Liver (tissue), 9 donors: Measurements from ENCODE around the gene FYB2. TPM values are rescaled to one million over a fixed set of nuclear protein-coding genes. Genes with fewer than 3 reads are reported as not detected.

Experiments
- DNase-seq: peaks from one replicate; pipeline ENCODE4 v3.0.0-alpha.2; 2017; ENCODE audit warnings: low spot score
- H3K27ac ChIP-seq, 2 donors: one replicate each; pipeline ENCODE4 v1.7.0; 2013; ENCODE audit warnings: inconsistent platforms in 2 of 2, low read length in 2 of 2, control low read depth in 1 of 2, low read depth in 1 of 2, mild to moderate bottlenecking in 1 of 2
- H3K27me3 ChIP-seq, 4 donors: one replicate each; pipeline versions ENCODE4 v1.6.1 to v1.7.0; 2013; ENCODE audit warnings: low read length in 3 of 4, inconsistent platforms in 1 of 4, mild to moderate bottlenecking in 1 of 4, moderate library complexity in 1 of 4; ENCODE audit not compliant: control insufficient read depth in 4 of 4, insufficient read depth in 4 of 4
- H3K36me3 ChIP-seq, 4 donors: one replicate each; pipeline versions ENCODE4 v1.6.1 to v1.7.0; 2013; ENCODE audit warnings: low read length in 3 of 4, mild to moderate bottlenecking in 3 of 4, low read depth in 1 of 4, moderate library complexity in 1 of 4; ENCODE audit not compliant: control insufficient read depth in 4 of 4, insufficient read depth in 3 of 4
- H3K4me1 ChIP-seq, 4 donors: one replicate each; pipeline versions ENCODE4 v1.6.1 to v1.7.0; 2013; ENCODE audit warnings: low read length in 3 of 4, mild to moderate bottlenecking in 3 of 4, moderate library complexity in 1 of 4; ENCODE audit not compliant: control insufficient read depth in 4 of 4, insufficient read depth in 4 of 4
- H3K4me3 ChIP-seq, 3 donors: one replicate each; pipeline versions ENCODE4 v1.6.1 to v1.7.0; 2013; ENCODE audit warnings: low read length in 3 of 3, control low read depth in 1 of 3, low read depth in 1 of 3, mild to moderate bottlenecking in 1 of 3
- H3K9ac ChIP-seq, 2 donors: one replicate each; pipeline ENCODE4 v1.7.0; 2013; ENCODE audit warnings: low read length in 2 of 2, mild to moderate bottlenecking in 2 of 2, moderate library complexity in 2 of 2, control low read depth in 1 of 2, low read depth in 1 of 2
- H3K9me3 ChIP-seq, 4 donors: one replicate each; pipeline versions ENCODE4 v1.6.1 to v1.7.0; 2013; ENCODE audit warnings: low read length in 3 of 4; ENCODE audit not compliant: control insufficient read depth in 4 of 4
- ATF3 ChIP-seq: IDR thresholded peaks from 2 replicates; pipeline ENCODE4 v1.6.1; 2016; ENCODE audit warnings: antibody characterized with exemption
- EGR1 ChIP-seq, 2 donors: IDR thresholded peaks; 2 replicates each; pipeline ENCODE4 v1.6.1; 2016 to 2018; ENCODE audit warnings: antibody characterized with exemption in 2 of 2, low read depth in 2 of 2
- FOXA1 ChIP-seq: IDR thresholded peaks from 2 replicates; pipeline ENCODE4 v1.6.1; 2016; ENCODE audit warnings: antibody characterized with exemption
- FOXA2 ChIP-seq: IDR thresholded peaks from 2 replicates; pipeline ENCODE4 v1.6.1; 2016; ENCODE audit warnings: antibody characterized with exemption
- GABPA ChIP-seq, 2 donors: IDR thresholded peaks in 1 of 2; conservative IDR thresholded peaks in 1 of 2; 2 replicates each; pipeline ENCODE4 v1.6.1; 2016; ENCODE audit warnings: antibody characterized with exemption in 2 of 2, mild to moderate bottlenecking in 1 of 2, moderate library complexity in 1 of 2
- HNF4A ChIP-seq, 2 donors: conservative IDR thresholded peaks; 2 replicates each; pipeline ENCODE4 v1.6.1; 2016; ENCODE audit warnings: antibody characterized with exemption in 2 of 2, mild to moderate bottlenecking in 2 of 2
- HNF4G ChIP-seq: IDR thresholded peaks from 2 replicates; pipeline ENCODE4 v1.6.1; 2016; ENCODE audit warnings: antibody characterized with exemption
- JUND ChIP-seq, 2 donors: IDR thresholded peaks; 2 replicates each; pipeline ENCODE4 v1.6.1; 2016; ENCODE audit warnings: antibody characterized with exemption in 2 of 2
- MAX ChIP-seq: IDR thresholded peaks from 2 replicates; pipeline ENCODE4 v1.6.1; 2016; ENCODE audit warnings: antibody characterized with exemption
- NR2F2 ChIP-seq: IDR thresholded peaks from 2 replicates; pipeline ENCODE4 v1.6.1; 2016; ENCODE audit warnings: antibody characterized with exemption
- REST ChIP-seq: IDR thresholded peaks from 2 replicates; pipeline ENCODE4 v1.6.1; 2016; ENCODE audit warnings: antibody characterized with exemption, mild to moderate bottlenecking
- RXRA ChIP-seq, 2 donors: IDR thresholded peaks; 2 replicates each; pipeline ENCODE4 v1.6.1; 2017 to 2018; ENCODE audit warnings: antibody characterized with exemption in 2 of 2, mild to moderate bottlenecking in 1 of 2
- TAF1 ChIP-seq: conservative IDR thresholded peaks from 2 replicates; pipeline ENCODE4 v1.6.1; 2016; ENCODE audit warnings: antibody characterized with exemption, mild to moderate bottlenecking
- ZBTB33 ChIP-seq: IDR thresholded peaks from 2 replicates; pipeline ENCODE4 v1.6.1; 2016; ENCODE audit warnings: antibody characterized with exemption
- WGBS: extraction: QIAGEN DNeasy Blood & Tissue Kit; methylation state at CpG from one replicate; pipeline ENCODE4 v1.1.7; 2013; 5-methylcytosine and 5-hydroxymethylcytosine counted together
- polyA plus RNA-seq, 2 donors: library from polyadenylated mRNA; stranded (reverse) in 1 of 2; unstranded in 1 of 2; fragments of 200-250 nt in 1 of 2; fragments of >200 nt in 1 of 2; fragmentation: Nextera tagmentation in 1 of 2; extraction: Ambion mirVana in 1 of 2; gene quantifications; one replicate each; pipeline versions ENCODE4 v1.2.1 to v1.2.3, GENCODE V29; 2013 to 2015
- total RNA-seq, 2 donors: library from RNA; depleted of rRNA; stranded (reverse); fragments of >200 nt; gene quantifications; one replicate each; pipeline ENCODE4 v1.2.3, GENCODE V29; 2014
- donor health status: healthy.
- donor health status: healthy.
- donor health status: healthy.
- donor health status: healthy.
- donor health status: healthy.

FYB2 gene
- total and polyA plus RNA-seq, 4 donors, result 3.3 to 31.3 (median 16.2) TPM

GRCh38 chr1:56854521-56855099 lies 35.4 kb upstream of the FYB2 start, which contains the start of gene C8A (continued):
- peak; percentile 92 for TF ChIP-seq REST
- TF ChIP-seq GABPA (IDR thresholded peaks at IDR 0.05 in 1 of 2, conservative IDR thresholded peaks at IDR 0.05 in 1 of 2), result no peak
- TF ChIP-seq FOXA1, result no peak
- peak; percentile 61 for TF ChIP-seq FOXA2
- TF ChIP-seq NR2F2, result peak; percentile 96
- TF ChIP-seq ATF3, result peak; percentile 30

- H3K27ac ChIP-seq, result no peak overlapping the region
- no peak overlapping the region for H3K4me3 ChIP-seq
- WGBS, result 51% methylated on average over 1 of the region's 1 CpG
- H3K27me3 ChIP-seq, result no peaks in the 10 kb centered on the region
- DNase-seq, result no peak
- peaks cover 0 to 18% (median 8%) of the 10 kb centered on the region in 4 donors for H3K4me1 ChIP-seq
- no peak overlapping the region for H3K9ac ChIP-seq
- TF ChIP-seq REST (no peak), HNF4G (no peak), NR2F2 (no peak), ATF3 (no peak)
- H3K36me3 ChIP-seq, result no peaks in the 10 kb centered on the region
- H3K9me3 ChIP-seq, result no peaks in the 10 kb centered on the region
Observed at GRCh38 chr1:56852476-56852875, 33.3 kb upstream of the FYB2 start.

- Histone ChIP-seq H3K27me3 (no peaks in the 10 kb centered on the region), H3K4me1 (peaks cover 0 to 18% (median 8%) of the 10 kb centered on the region in 4 donors), H3K27ac (no peak overlapping the region), H3K9me3 (no peaks in the 10 kb centered on the region), H3K9ac (no peak overlapping the region), H3K4me3 (no peak overlapping the region), H3K36me3 (no peaks in the 10 kb centered on the region)
- DNase-seq, result no peak
- WGBS, result 81% methylated on average over 5 of the region's 5 CpGs
- no peak for TF ChIP-seq GABPA (IDR thresholded peaks at IDR 0.05 in 1 of 2, conservative IDR thresholded peaks at IDR 0.05 in 1 of 2)
- no peak for TF ChIP-seq ZBTB33
- no peak for TF ChIP-seq HNF4A (conservative IDR thresholded peaks at IDR 0.05)
- no peak for TF ChIP-seq EGR1 (IDR thresholded peaks at IDR 0.05; ENCODE audit: low read depth in 2 of 2)
- TF ChIP-seq JUND (IDR thresholded peaks at IDR 0.05), result no peak
- TF ChIP-seq FOXA2, result no peak
- no peak for TF ChIP-seq MAX
- TF ChIP-seq REST, result no peak
- TF ChIP-seq FOXA1, result no peak
- no peak for TF ChIP-seq RXRA (IDR thresholded peaks at IDR 0.05)
- no peak for TF ChIP-seq HNF4G
- TF ChIP-seq TAF1, result no peak
- TF ChIP-seq NR2F2, result no peak
- no peak for TF ChIP-seq ATF3
Observed at GRCh38 chr1:56850922-56851321, 31.7 kb upstream of the FYB2 start.
